ENCODE results near the gene CBX4. TPM values are rescaled to one million over a fixed set of nuclear protein-coding genes. Genes with fewer than 3 reads are reported as not detected.

Gene CBX4
- total RNA-seq, 2 experiments from 2014 or later, result 98.9 to 110 TPM

GRCh38 chr17:79866791-79867518 lies 27.7 kb upstream of the CBX4 start:
- Histone ChIP-seq H3K36me3 (ENCODE audit: insufficient read depth, low read length) (no peaks in the 10 kb centered on the region), H3K9me3 (ENCODE audit: low read length) (no peaks in the 10 kb centered on the region), H3K9me2 (ENCODE audit: insufficient read depth, low read length) (no peaks in the 10 kb centered on the region), H3K27ac (ENCODE audit: low read depth, low read length, poor library complexity, severe bottlenecking) (no peak overlapping the region), H3K79me2 (ENCODE audit: insufficient read depth, low read depth, low read length) (no peaks in the 10 kb centered on the region), H3K4me2 (ENCODE audit: low read length) (no peak overlapping the region), H4K20me1 (ENCODE audit: insufficient read depth, low read length) (no peaks in the 10 kb centered on the region), H3K4me3 (ENCODE audit: low read depth, low read length, poor library complexity, severe bottlenecking) (no peak overlapping the region), H3K4me1 (ENCODE audit: insufficient read depth, low read length, poor library complexity, severe bottlenecking) (no peaks in the 10 kb centered on the region), H2AFZ (ENCODE audit: low read length) (no peak overlapping the region)
- TF ChIP-seq CTCF (conservative IDR thresholded peaks at IDR 0.05; ENCODE audit: low read length) (no peak), EZH2phosphoT487 (IDR thresholded peaks at IDR 0.05; ENCODE audit: borderline replicate concordance, low read depth, low read length) (no peak)
- POLR2A ChIA-PET, result no interaction called here
- DNase-seq (ENCODE audit: low spot score), result no peak
- intact Hi-C loops (cut with micrococcal nuclease; ENCODE audit: unreplicated experiment), result no loop called here
- no TSS peak for BruUV-seq (replicated peaks)
- CTCF ChIA-PET (ENCODE audit: unreplicated experiment), result no interaction called here

- no peak overlapping the region for H3K27ac ChIP-seq (ENCODE audit: low read depth, low read length, poor library complexity, severe bottlenecking)
- no peaks in the 10 kb centered on the region for H3K79me2 ChIP-seq (ENCODE audit: insufficient read depth, low read depth, low read length)
- H3K4me3 ChIP-seq (ENCODE audit: low read depth, low read length, poor library complexity, severe bottlenecking), result no peak overlapping the region
- H3K4me1 ChIP-seq (ENCODE audit: insufficient read depth, low read length, poor library complexity, severe bottlenecking), result no peaks in the 10 kb centered on the region
- no peak for DNase-seq (ENCODE audit: low spot score)
- no peaks in the 10 kb centered on the region for H4K20me1 ChIP-seq (ENCODE audit: insufficient read depth, low read length)
- no peaks in the 10 kb centered on the region for H3K36me3 ChIP-seq (ENCODE audit: insufficient read depth, low read length)
- no peaks in the 10 kb centered on the region for H3K9me3 ChIP-seq (ENCODE audit: low read length)
- ChIA-PET POLR2A (no interaction called here), CTCF (ENCODE audit: unreplicated experiment) (no interaction called here)
- H3K4me2 ChIP-seq (ENCODE audit: low read length), result no peak overlapping the region
- H3K9me2 ChIP-seq (ENCODE audit: insufficient read depth, low read length), result no peaks in the 10 kb centered on the region
- BruUV-seq (replicated peaks), result no TSS peak
- intact Hi-C loops (cut with micrococcal nuclease; ENCODE audit: unreplicated experiment), result no loop called here
- H2AFZ ChIP-seq (ENCODE audit: low read length), result no peak overlapping the region
- TF ChIP-seq CTCF (conservative IDR thresholded peaks at IDR 0.05; ENCODE audit: low read length), result no peak
- no peak for TF ChIP-seq EZH2phosphoT487 (IDR thresholded peaks at IDR 0.05; ENCODE audit: borderline replicate concordance, low read depth, low read length)
Measured at GRCh38 chr17:79865351-79866210, 26.3 kb upstream of the CBX4 start.

Measured in OCI-LY7 (cell line).